GM06990 (cell line): Measurements from ENCODE around the gene CYP27B1.

ENCODE experiments used
- DNase-seq: peaks from one replicate; pipeline ENCODE4 v3.0.0-alpha.2; 2011; ENCODE audit not compliant: insufficient read length; ENCODE audit errors: extremely low read depth
- H3K27me3 ChIP-seq: replicated peaks from 2 replicates; pipeline ENCODE4 v1.6.0; 2011; ENCODE audit warnings: low read length; ENCODE audit not compliant: control insufficient read depth, insufficient read depth
- H3K36me3 ChIP-seq: 2 replicates; pipeline ENCODE4 v1.5.1; 2011; ENCODE audit warnings: low read length; ENCODE audit not compliant: control insufficient read depth, insufficient read depth
- H3K4me3 ChIP-seq: replicated peaks from 2 replicates; pipeline ENCODE4 v1.5.1; 2011; ENCODE audit warnings: low read depth, mild to moderate bottlenecking, control low read depth, low read length
- TF ChIP-seq, protein P1 (sequence below): IDR thresholded peaks from 2 replicates; pipeline ENCODE4 v1.5.1; 2011; ENCODE audit warnings: low read length, control low read depth, mild to moderate bottlenecking, inconsistent platforms; ENCODE audit not compliant: insufficient read depth, poor library complexity, severe bottlenecking

Gene CYP27B1

DNA sequence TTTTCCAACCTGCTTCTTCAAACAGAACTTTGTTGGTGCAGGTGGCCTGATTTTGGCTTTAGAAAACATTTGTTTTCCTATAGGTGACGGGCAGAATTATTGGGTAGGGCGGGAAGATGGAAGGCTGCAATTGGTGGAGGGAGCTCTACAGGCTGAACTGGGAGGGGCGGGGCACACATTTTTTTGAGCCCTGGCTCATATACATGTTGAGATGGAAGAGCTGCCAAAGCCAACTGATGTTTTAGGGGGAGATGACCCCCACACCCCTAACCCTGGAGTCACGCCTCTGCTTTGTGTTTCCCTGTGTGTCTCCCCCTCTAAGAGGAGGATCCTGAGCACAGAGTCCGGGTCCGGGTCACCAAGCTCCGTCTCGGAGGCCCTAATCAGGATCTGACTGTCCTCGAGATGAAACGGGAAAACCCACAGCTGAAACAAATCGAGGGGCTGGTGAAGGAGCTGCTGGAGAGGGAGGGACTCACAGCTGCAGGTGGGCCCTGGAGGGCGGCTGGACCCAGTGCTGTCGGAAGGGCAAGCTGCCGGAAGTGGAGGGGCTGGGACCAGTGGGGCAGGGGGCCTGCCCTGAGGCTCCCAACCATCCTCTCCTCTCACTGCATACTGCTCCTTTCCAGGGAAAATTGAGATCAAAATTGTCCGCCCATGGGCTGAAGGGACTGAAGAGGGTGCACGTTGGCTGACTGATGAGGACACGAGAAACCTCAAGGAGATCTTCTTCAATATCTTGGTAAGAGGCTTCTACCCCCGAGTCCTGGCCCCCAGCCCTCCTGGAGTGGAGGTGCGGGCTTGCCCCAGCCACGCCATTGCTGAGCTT is 46.9 kb downstream of the CYP27B1 start:
- TF ChIP-seq, protein P1, sequence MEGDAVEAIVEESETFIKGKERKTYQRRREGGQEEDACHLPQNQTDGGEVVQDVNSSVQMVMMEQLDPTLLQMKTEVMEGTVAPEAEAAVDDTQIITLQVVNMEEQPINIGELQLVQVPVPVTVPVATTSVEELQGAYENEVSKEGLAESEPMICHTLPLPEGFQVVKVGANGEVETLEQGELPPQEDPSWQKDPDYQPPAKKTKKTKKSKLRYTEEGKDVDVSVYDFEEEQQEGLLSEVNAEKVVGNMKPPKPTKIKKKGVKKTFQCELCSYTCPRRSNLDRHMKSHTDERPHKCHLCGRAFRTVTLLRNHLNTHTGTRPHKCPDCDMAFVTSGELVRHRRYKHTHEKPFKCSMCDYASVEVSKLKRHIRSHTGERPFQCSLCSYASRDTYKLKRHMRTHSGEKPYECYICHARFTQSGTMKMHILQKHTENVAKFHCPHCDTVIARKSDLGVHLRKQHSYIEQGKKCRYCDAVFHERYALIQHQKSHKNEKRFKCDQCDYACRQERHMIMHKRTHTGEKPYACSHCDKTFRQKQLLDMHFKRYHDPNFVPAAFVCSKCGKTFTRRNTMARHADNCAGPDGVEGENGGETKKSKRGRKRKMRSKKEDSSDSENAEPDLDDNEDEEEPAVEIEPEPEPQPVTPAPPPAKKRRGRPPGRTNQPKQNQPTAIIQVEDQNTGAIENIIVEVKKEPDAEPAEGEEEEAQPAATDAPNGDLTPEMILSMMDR, result no peak
- peaks cover 37% of the 10 kb centered on the region for H3K36me3 ChIP-seq
- no peak for DNase-seq

DNA sequence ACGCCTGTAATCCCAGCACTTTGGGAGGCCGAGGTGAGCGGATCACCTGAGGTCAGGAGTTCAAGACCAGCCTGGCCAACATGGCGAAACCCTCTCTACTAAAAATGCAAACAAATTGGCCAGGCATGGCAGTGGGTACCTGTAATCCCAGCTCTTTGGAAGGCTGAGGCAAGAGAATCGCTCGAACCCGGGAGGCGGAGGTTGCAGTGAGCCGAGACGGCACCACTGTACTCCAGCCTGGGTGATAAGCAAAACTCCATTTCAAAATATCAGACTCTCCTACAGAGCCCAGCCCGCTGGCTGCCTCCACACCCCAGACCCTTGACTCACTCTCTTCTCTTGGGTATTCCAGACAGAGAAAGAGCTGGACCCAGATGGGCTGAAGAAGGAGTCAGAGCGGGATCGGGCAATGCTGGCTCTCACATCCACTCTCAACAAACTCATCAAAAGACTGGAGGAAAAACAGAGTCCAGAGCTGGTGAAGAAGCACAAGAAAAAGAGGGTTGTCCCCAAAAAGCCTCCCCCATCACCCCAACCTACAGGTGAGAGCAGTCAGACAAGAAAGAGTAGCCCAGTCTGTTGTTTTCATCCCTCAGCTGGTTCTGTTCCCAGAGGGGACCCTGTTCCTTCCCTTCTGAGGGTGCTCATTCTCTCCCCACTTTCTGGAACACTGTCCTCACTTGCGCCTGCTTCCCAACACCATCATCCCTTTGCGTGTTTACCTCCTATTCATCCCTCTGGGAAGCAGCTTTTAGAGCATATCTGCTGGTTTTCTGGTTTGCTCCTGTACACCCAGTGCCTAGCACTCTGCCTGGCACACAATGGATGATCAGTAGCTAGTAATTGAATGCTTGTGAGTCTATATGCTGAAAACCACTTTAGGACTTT is 48.0 kb downstream of the CYP27B1 start:
- Histone ChIP-seq H3K4me3 (no peak overlapping the region), H3K36me3 (peaks cover 40% of the 10 kb centered on the region)
- TF ChIP-seq, protein P1, result no peak

More for the DNA sequence above, 46.9 kb downstream of the CYP27B1 start:
- Histone ChIP-seq H3K27me3 (no peaks in the 10 kb centered on the region), H3K4me3 (no peak overlapping the region)

DNA sequence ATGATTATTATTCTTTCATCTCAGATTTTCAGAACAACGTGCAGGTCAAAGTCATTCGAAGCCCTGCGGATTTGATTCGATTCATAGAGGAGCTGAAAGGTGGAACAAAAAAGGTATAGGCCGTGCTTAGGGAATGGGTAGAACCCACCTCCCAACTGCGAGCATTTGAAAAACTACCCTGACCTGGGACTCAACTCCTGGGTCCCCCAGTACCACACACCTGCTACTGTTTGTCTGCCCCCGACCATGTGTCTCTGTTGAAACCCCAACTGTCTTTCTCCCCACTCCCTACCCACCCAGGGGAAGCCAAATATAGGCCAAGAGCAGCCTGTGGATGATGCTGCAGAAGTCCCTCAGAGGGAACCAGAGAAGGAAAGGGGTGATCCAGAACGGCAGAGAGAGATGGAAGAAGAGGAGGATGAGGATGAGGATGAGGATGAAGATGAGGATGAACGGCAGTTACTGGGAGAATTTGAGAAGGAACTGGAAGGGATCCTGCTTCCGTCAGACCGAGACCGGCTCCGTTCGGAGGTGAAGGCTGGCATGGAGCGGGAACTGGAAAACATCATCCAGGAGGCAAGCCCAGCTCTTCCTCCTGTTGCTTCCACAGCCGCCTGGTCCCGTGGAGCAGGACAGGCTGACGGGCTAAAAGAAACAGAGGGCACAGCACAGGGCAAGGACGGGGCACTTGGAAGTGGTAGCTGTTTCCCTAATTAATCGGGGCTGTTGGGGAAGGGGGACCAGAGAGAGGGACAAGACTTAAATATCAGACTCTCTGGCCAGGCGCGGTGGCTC is 48.8 kb downstream of the CYP27B1 start:
- H3K4me3 ChIP-seq, result no peak overlapping the region
- peaks cover 40% of the 10 kb centered on the region for H3K36me3 ChIP-seq
- no peaks in the 10 kb centered on the region for H3K27me3 ChIP-seq
- TF ChIP-seq, protein P1, result no peak
- no peak for DNase-seq

More for the DNA sequence above, 48.0 kb downstream of the CYP27B1 start:
- DNase-seq, result no peak
- H3K27me3 ChIP-seq, result no peaks in the 10 kb centered on the region

DNA sequence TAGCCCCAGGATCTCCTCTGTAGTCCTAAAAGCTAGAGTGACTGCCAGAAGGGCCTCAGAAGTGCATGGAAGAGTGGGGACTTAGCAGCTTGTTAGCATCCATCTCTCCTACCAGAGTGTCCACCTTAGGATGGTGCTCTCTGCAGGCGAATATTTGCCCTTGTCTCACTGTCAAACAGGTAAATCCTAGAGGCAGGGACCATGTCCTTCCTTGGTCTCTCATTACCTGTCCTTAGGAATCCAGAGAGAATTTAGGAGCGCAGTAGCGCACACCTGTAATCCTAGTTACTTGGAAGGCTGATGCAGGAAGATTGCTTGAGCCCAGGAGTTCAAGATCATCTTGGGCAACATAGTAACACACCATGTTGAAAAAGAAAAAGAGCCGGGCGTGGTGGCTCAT is 49.7 kb downstream of the CYP27B1 start:
- Histone ChIP-seq H3K36me3 (peaks cover 43% of the 10 kb centered on the region), H3K4me3 (no peak overlapping the region), H3K27me3 (no peaks in the 10 kb centered on the region)
- TF ChIP-seq, protein P1, result no peak
- DNase-seq, result no peak

DNA sequence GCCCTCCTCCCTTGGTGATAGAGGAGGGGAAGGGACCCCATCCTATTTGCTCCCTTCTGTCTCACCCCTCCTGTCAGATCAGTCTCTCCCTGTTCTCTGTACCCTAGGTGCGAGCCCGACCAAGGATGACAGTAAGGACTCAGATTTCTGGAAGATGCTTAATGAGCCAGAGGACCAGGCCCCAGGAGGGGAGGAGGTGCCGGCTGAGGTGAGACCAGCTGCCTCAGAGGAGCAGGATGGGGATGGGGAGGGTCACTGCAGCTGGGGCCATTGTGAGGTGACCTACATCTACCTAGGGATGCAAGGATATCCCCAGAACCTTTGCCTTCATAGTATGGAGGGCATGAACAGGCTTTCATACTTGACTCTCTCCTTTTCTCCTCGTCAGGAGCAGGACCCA is 50.6 kb downstream of the CYP27B1 start:
- Histone ChIP-seq H3K4me3 (no peak overlapping the region), H3K27me3 (no peaks in the 10 kb centered on the region), H3K36me3 (peaks cover 38% of the 10 kb centered on the region)
- DNase-seq, result no peak
- TF ChIP-seq, protein P1, result no peak
